Measurements from ENCODE around the gene TRAF4.
"Not testable (repeated sequence)": the region's sequence is repeated elsewhere in the genome, so short reads cannot be mapped to it uniquely, and the experiment has no call there.

DNA sequence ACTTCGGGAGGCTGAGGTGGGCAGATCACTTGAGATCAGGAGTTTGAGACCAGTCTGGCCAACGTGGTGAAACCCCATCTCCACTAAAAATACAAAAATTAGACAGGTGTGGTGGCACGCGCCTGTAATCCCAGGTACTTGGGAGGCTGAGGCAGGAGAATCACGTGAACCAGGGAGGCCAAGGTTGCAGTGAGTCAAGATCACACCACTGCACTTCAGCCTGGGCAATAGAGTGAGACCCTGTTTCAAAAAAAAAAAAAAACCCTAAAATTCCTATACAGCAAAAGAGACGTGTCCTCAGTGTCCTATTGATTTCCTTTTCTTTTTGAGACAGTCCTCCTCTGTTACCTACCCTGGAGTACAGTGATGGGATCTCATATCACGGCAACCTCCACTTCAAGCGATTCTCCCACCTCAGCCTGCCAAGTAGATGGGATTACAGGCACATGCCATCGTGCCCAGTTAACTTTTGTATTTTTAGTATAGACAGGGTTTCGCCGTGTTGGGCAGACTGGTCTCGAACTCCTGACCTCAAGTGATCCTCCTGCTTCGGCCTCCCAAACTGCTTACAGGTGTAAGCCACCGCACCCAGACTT, 51.1 kb downstream of the TRAF4 start:
- TF ChIP-seq, protein P1, sequence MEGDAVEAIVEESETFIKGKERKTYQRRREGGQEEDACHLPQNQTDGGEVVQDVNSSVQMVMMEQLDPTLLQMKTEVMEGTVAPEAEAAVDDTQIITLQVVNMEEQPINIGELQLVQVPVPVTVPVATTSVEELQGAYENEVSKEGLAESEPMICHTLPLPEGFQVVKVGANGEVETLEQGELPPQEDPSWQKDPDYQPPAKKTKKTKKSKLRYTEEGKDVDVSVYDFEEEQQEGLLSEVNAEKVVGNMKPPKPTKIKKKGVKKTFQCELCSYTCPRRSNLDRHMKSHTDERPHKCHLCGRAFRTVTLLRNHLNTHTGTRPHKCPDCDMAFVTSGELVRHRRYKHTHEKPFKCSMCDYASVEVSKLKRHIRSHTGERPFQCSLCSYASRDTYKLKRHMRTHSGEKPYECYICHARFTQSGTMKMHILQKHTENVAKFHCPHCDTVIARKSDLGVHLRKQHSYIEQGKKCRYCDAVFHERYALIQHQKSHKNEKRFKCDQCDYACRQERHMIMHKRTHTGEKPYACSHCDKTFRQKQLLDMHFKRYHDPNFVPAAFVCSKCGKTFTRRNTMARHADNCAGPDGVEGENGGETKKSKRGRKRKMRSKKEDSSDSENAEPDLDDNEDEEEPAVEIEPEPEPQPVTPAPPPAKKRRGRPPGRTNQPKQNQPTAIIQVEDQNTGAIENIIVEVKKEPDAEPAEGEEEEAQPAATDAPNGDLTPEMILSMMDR (IDR thresholded peaks at IDR 0.05): not testable (repeated sequence)
- not testable (repeated sequence) for TF ChIP-seq POLR2A (IDR thresholded peaks at IDR 0.05)

All from Peyer's patch (tissue), 4 donors.